HG03432 (cell line): ENCODE results near the gene ACACB.
A peak's percentile ranks its signal among the peaks of the same experiment; 100 is the strongest.

Experiments
- ATAC-seq: cut with Tn5 transposase; IDR thresholded peaks from one replicate; pipeline ENCODE4 v1.9.1; 2021; ENCODE audit warnings: mild to moderate bottlenecking, moderate library complexity; ENCODE audit not compliant: unreplicated experiment

ACACB gene

GRCh38 chr12:109115758-109116610, at the start of gene ACACB:
ACACB (plus strand) TSS chr12:109116587; CDS start chr12:109139406, 22,819 bp downstream.
- ATAC-seq, result no peak

GRCh38 chr12:109069307-109070271, 46.8 kb upstream of the ACACB start:
- ATAC-seq, result no peak

DNA sequence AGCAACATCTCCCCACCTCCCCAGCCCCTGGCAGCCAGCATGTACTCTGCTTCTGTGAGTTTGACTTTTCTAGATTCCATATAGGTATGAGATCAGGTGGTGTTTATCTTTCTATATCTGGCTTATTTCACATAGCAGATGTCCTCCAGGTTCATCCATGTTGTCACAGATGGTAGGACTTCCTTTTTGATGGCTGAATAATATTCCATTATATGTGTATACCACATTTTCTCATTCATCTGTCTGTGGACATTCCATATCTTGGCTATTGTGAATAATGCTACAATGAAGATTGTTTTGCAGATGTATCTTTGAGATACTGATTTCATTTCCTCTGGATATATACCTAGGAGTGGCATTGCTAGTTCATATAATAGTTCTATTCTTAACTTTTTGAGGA, 41.5 kb upstream of the ACACB start:
- ATAC-seq, result no peak

- ATAC-seq, result no peak
These were observed 33.6 kb upstream of the ACACB start for GRCh38 chr12:109082751-109083150.

DNA sequence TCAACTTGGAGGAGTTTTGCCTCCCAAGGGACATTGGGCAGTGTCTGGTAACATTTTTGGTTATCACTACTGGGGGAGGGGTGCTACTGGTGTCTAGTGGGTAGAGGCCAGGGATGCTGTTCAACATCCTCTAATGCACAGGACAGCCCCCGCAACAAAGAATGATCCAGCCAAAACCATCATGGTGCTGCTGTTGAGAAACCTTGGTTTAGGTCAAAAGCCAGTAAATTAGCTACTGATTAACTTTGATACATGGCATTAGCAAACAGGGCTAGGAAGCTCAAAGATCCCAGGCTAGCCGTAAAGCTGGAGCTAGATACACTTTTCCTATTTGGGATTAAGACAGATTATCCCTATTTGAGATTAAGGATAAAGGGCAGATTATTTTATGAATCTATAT, 32.0 kb upstream of the ACACB start:
- no peak for ATAC-seq

- no peak for ATAC-seq
These were observed 30.8 kb upstream of the ACACB start for GRCh38 chr12:109085590-109085989.

- ATAC-seq, result no peak
These were observed 29.1 kb upstream of the ACACB start for GRCh38 chr12:109087250-109087649.

- no peak for ATAC-seq
These were observed 27.6 kb upstream of the ACACB start for GRCh38 chr12:109088818-109089217.

DNA sequence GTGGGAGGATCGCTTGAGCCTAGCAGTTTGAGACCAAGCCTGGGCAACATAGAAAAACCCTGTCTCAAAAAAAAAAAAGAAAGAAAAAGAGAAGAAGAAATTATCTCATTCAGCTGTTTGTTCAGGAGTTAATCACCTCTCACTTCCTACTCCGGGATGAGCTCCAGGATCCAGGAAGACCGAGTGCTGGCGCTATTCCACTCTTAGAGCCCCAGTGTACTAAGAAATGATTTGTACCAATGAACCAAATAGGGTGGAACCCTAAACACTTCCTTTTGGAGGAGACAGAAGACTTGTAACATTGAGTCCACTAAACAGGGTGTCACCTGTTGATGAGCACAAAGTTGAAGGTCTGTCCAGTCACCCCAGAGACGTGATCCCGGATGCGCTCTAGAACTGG, 26.7 kb upstream of the ACACB start:
- ATAC-seq, result no peak

- no peak for ATAC-seq
These were observed 23.8 kb upstream of the ACACB start for GRCh38 chr12:109092497-109093021.

DNA sequence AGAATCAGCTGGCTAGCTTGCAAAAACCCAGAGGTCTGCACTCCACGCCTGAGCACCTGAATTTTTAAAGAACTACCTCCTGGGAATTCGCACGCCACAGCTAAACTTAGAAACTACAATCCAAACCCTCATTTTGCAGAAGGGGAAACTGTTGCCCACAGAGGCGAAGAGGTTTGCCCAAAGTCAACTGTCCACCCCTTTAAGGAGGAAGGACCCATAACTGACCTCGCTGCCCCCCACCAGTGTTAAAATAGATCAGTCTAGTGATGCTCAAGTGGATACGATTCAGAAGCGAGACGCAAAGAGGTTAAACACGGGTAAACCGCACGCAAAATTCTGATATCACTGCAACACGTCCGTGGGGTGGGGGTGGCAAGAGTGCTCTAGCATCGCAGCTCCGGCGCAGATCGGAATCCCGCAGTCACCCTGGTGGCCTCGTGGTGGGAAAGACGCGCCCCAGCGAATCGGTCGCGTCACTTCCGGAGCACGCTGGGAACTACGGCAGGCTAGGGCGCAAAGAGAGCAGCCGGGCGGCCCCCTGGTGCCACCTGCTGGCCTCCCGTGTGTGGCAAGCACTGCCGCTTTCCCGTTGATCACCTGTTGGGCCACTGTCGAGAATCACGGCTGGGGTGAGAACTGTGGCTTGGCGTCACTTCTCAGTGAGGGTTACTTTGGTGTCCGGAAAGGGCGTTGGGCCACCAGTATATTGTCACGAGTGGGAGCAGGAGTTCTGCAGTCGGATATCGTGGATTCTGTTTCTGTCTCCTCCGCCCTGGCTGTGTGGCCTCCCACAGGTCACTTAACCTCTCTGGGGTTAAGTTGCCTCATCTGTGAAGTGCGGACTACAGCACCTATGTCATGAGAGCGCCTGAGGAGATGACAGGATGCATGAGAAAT, 23.1 kb upstream of the ACACB start, which contains the start of gene ALKBH2:
TSS of gene ALKBH2 (minus strand) at position 451 of the 897 bp plus-strand sequence. CDS start 686 bp downstream, outside the sequence.
- ATAC-seq, result peak; percentile 63

DNA sequence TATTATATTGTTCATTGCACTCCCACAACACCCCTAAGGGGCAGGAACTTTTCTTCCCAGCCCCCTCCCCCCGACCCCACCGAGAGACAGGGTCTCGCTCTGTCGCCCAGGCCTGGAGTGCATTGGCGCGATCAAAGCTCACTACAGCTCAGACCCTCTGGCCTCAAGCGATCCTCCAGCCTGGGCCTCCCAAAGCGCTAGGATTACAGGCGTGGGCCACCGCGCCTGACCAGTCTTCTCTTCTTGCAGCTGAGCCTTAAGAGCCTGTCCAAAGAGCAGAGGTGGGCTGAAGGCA, 19.3 kb upstream of the ACACB start:
- no peak for ATAC-seq

DNA sequence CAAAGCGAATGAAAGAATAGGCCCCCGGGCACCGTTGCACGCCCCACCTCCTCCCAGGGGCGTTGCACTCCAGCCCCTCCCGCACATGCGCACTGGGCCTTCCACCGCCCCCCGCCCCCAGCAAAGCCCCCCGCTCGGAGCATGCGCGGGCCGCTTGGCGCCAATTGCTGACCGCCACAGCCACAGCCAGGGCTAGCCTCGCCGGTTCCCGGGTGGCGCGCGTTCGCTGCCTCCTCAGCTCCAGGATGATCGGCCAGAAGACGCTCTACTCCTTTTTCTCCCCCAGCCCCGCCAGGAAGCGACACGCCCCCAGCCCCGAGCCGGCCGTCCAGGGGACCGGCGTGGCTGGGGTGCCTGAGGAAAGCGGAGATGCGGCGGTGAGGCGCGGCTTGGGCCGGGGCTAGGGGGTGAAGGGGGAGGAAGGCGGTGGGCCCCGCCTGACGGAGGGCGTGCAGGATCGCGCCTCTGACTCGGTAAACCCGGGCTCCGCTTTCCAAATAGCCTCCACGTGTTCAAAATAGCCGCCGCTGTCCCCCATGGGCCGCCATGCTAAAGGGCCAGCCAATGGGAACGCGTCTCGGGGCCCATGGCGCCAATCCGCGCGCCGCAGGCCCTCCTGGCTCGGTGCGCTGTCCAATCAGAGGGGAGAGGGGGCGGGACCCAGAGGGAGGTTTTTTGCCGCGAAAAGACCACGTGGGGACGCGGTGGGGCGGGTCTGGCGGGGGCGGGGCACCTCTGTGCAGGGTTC, 18.8 kb upstream of the ACACB start, which contains the start of gene UNG:
TSS of gene UNG (plus strand) at position 163 of the 748 bp plus-strand sequence. CDS start at position 246, 83 bp downstream.
- peak; percentile 88 for ATAC-seq

DNA sequence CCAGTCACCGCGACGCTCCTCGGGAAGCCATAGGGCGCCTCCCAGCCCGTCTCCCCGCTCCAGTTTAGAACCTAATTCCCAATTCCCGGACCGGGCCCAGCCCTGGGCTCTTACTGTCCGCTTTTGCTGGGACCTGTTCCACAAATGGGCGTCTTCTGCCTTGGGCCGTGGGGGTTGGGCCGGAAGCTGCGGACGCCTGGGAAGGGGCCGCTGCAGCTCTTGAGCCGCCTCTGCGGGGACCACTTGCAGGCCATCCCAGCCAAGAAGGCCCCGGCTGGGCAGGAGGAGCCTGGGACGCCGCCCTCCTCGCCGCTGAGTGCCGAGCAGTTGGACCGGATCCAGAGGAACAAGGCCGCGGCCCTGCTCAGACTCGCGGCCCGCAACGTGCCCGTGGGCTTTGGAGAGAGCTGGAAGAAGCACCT, 18.2 kb upstream of the ACACB start:
- peak; percentile 38 for ATAC-seq

- ATAC-seq, result no peak
These were observed 17.7 kb upstream of the ACACB start for GRCh38 chr12:109098651-109099050.

- no peak for ATAC-seq
These were observed 16.9 kb upstream of the ACACB start for GRCh38 chr12:109099431-109100020.

- ATAC-seq, result no peak
These were observed 15.6 kb upstream of the ACACB start for GRCh38 chr12:109100741-109101140.

DNA sequence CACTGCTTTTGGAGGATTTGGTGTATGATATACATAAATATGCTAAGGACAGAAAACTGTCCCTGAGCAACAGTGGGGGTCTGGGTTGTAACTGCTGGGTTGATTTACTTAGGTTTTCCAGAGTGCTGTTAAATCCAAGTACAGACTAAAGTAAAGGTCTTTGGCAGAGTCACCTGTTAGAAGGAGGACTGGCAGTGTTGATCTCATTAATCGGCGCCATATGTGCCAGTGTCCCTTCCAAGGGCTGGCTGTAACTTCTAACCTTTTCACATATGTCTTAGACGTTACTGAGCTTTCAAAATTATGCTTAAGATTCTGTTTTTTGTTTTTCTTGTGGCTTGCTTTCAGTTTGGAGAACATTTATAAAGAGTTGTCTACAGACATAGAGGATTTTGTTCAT, 13.9 kb upstream of the ACACB start:
- ATAC-seq, result no peak

GRCh38 chr12:109105176-109105575, 11.2 kb upstream of the ACACB start:
- ATAC-seq, result no peak
